K562 (cell line): Measurements from ENCODE around the gene PARS2. TPM values are rescaled to one million over a fixed set of nuclear protein-coding genes. Genes with fewer than 3 reads are reported as not detected.

Experiments used
- CXXC5 ChIP-seq: fragments of 250-450 bp; sonication (Bioruptor Pico); IDR thresholded peaks from 2 replicates; pipeline ENCODE4 v1.8.0; 2022; ENCODE audit warnings: inconsistent platforms, mild to moderate bottlenecking, moderate library complexity
- FUS ChIP-seq: fragments of 200-400 bp; formaldehyde crosslinking; optimal IDR thresholded peaks from 2 replicates; pipeline ENCODE3; 2017; ENCODE audit warnings: low read depth, low read length
- GABPA ChIP-seq: fragments of 200-800 bp; sonication (Bioruptor generic); conservative IDR thresholded peaks from 2 replicates; pipeline ENCODE4 v1.6.1; 2016; ENCODE audit warnings: low read depth, missing genetic modification characterization, missing compliant biosample characterization
- HIVEP1 ChIP-seq: fragments of 250-450 bp; sonication (Bioruptor Pico); IDR thresholded peaks from 2 replicates; pipeline ENCODE4 v1.4.0; 2020; ENCODE audit warnings: mild to moderate bottlenecking
- KAT7 ChIP-seq: sonication (generic); formaldehyde crosslinking; IDR thresholded peaks from 2 replicates; pipeline ENCODE4 v1.8.0; 2022; ENCODE audit warnings: missing genetic modification reagents, mild to moderate bottlenecking, borderline replicate concordance
- KDM2B ChIP-seq: fragments of 250-450 bp; sonication (Bioruptor Pico); IDR thresholded peaks from 2 replicates; pipeline ENCODE4 v1.8.0; 2021; ENCODE audit warnings: mild to moderate bottlenecking, moderate library complexity
- MBD1 ChIP-seq: fragments of 250-450 bp; sonication (Bioruptor Pico); IDR thresholded peaks from 2 replicates; pipeline ENCODE4 v1.8.0; 2022; ENCODE audit warnings: inconsistent platforms
- PHTF2 ChIP-seq: fragments of 250-450 bp; sonication (Bioruptor Pico); IDR thresholded peaks from 2 replicates; pipeline ENCODE4 v1.5.0; 2021; ENCODE audit warnings: mild to moderate bottlenecking
- RBM14 ChIP-seq: fragments of 200-400 bp; formaldehyde crosslinking; IDR thresholded peaks from 2 replicates; pipeline ENCODE4 v1.6.1; 2018; ENCODE audit warnings: low read depth, mild to moderate bottlenecking, low read length, moderate library complexity, borderline replicate concordance; ENCODE audit not compliant: insufficient read depth
- RBM25 ChIP-seq: fragments of 200-400 bp; formaldehyde crosslinking; IDR thresholded peaks from 2 replicates; pipeline ENCODE4 v1.6.1; 2018; ENCODE audit warnings: low read length, low read depth, moderate library complexity; ENCODE audit not compliant: severe bottlenecking
- RFX1 ChIP-seq: fragments of 450-650 bp; IDR thresholded peaks from 2 replicates; pipeline ENCODE4 v1.6.1; 2016; ENCODE audit warnings: mild to moderate bottlenecking, moderate library complexity
- RFX7 ChIP-seq: fragments of 250-450 bp; sonication (Bioruptor Pico); IDR thresholded peaks from 2 replicates; pipeline ENCODE4 v1.5.1; 2021; ENCODE audit warnings: mild to moderate bottlenecking
- ZNF3 ChIP-seq: fragments of 250-450 bp; sonication (Bioruptor Pico); IDR thresholded peaks from 2 replicates; pipeline ENCODE4 v1.5.0; 2021; ENCODE audit warnings: mild to moderate bottlenecking, moderate library complexity
- ZNF584 ChIP-seq: fragments of 200-800 bp; sonication (Bioruptor generic); IDR thresholded peaks from 2 replicates; pipeline ENCODE4 v1.6.1; 2016; ENCODE audit warnings: low read depth, mild to moderate bottlenecking, missing genetic modification characterization, missing compliant biosample characterization
- polyA plus RNA-seq, 8 experiments: library from polyadenylated mRNA; depleted of rRNA in 4 of 8; stranded (reverse) in 5 of 8; unstranded in 3 of 8; fragments of >200 nt; fragmentation: Nextera tagmentation in 2 of 8; fragmentation: Illumina TruSeq in 1 of 8; extraction: Ambion mirVana in 2 of 8; extraction: Trizol in 1 of 8; gene quantifications; 2 replicates each; pipeline versions ENCODE4 v1.2.1 to v1.2.3, GENCODE V29; 2011 to 2014; ENCODE audit warnings: inconsistent platforms in 1 of 8, missing spikeins in 1 of 8
- total RNA-seq, 7 experiments: library from RNA; depleted of rRNA in 6 of 7; stranded (reverse); fragments of >200 nt in 6 of 7; fragmentation: Illumina TruSeq in 2 of 7; extraction: Trizol in 2 of 7; gene quantifications; 2 replicates each; pipeline versions ENCODE4 v1.2.1 to v1.2.3, GENCODE V29; 2011 to 2021; ENCODE audit warnings: low replicate concordance in 1 of 7
- TF ChIP-seq, protein P1 (sequence below): sonication (generic); formaldehyde crosslinking; IDR thresholded peaks from 2 replicates; pipeline ENCODE4 v1.9.0; 2022; ENCODE audit warnings: mild to moderate bottlenecking, missing genetic modification reagents
- TF ChIP-seq, protein P2 (sequence below): fragments of 250-450 bp; sonication (Bioruptor Pico); IDR thresholded peaks from 2 replicates; pipeline ENCODE4 v1.4.0; 2020
- TF ChIP-seq, protein P3 (sequence below): fragments of 250-450 bp; sonication (Bioruptor Pico); IDR thresholded peaks from 2 replicates; pipeline ENCODE4 v1.8.0; 2022; ENCODE audit warnings: moderate library complexity, mild to moderate bottlenecking, inconsistent platforms

PARS2 gene
- total and polyA plus RNA-seq, 9 of the 15 experiments (the other 6 are each of a cell fraction or from before 2014, with no cell fraction given) = 6.3 to 12.4 (median 7.9) TPM

DNA sequence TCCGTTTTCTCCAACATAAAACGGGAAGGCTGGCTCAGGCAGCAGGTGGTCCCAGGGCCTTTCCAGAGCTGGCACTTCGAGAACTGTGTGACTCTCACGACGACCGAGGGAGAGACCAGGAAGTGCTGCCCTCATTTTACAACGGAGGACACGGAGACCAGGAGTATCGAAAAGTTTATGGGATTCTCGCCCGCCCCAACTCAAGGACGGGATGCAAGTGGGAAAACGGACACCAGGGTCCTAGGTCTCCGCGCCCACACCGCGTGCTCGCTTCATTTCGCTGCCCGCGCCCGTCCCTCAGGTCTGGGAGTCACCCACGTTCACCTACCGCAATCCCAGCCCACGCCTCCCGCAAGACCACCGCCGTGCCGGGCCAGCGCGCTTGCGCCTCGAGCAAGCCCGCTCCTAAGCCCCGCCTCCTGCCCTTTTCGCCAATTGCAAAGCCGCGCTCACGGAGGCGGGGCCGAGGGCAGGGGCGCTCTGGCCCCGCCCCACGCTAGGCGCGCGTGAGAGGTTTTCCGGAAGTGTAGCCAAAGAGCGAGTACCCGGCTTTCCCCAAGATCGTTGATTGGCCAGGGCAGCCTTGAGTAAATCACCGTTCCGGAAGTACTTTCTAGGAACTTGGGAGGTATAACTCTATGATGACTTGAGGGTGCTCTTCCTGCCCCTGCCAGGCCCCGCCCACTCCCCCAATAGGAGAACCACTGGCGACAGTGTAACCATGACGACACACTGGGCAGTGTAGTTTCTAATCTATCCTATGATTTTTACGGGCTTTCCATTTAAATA lies at the start of gene PARS2 (continued):
- no peak for TF ChIP-seq ZNF584
- TF ChIP-seq HIVEP1 = no peak
- TF ChIP-seq FUS = no peak
- TF ChIP-seq KAT7 = peak; percentile 66; the same call in 1 of the 2 replicates
- TF ChIP-seq, protein P1, sequence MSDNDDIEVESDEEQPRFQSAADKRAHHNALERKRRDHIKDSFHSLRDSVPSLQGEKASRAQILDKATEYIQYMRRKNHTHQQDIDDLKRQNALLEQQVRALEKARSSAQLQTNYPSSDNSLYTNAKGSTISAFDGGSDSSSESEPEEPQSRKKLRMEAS (CRISPR knock-in tag) = peak; percentile 88
- no peak for TF ChIP-seq RBM14
- TF ChIP-seq, protein P2, sequence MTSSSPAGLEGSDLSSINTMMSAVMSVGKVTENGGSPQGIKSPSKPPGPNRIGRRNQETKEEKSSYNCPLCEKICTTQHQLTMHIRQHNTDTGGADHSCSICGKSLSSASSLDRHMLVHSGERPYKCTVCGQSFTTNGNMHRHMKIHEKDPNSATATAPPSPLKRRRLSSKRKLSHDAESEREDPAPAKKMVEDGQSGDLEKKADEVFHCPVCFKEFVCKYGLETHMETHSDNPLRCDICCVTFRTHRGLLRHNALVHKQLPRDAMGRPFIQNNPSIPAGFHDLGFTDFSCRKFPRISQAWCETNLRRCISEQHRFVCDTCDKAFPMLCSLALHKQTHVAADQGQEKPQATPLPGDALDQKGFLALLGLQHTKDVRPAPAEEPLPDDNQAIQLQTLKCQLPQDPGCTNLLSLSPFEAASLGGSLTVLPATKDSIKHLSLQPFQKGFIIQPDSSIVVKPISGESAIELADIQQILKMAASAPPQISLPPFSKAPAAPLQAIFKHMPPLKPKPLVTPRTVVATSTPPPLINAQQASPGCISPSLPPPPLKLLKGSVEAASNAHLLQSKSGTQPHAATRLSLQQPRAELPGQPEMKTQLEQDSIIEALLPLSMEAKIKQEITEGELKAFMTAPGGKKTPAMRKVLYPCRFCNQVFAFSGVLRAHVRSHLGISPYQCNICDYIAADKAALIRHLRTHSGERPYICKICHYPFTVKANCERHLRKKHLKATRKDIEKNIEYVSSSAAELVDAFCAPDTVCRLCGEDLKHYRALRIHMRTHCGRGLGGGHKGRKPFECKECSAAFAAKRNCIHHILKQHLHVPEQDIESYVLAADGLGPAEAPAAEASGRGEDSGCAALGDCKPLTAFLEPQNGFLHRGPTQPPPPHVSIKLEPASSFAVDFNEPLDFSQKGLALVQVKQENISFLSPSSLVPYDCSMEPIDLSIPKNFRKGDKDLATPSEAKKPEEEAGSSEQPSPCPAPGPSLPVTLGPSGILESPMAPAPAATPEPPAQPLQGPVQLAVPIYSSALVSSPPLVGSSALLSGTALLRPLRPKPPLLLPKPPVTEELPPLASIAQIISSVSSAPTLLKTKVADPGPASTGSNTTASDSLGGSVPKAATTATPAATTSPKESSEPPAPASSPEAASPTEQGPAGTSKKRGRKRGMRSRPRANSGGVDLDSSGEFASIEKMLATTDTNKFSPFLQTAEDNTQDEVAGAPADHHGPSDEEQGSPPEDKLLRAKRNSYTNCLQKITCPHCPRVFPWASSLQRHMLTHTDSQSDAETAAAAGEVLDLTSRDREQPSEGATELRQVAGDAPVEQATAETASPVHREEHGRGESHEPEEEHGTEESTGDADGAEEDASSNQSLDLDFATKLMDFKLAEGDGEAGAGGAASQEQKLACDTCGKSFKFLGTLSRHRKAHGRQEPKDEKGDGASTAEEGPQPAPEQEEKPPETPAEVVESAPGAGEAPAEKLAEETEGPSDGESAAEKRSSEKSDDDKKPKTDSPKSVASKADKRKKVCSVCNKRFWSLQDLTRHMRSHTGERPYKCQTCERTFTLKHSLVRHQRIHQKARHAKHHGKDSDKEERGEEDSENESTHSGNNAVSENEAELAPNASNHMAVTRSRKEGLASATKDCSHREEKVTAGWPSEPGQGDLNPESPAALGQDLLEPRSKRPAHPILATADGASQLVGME (CRISPR knock-in tag) = 0 out of 2 replicates have a peak, but pooled peaks have one; percentile 54
- TF ChIP-seq ZNF3 (CRISPR knock-in tag) = no peak
- peak; percentile 98 for TF ChIP-seq GABPA (tag)
- TF ChIP-seq, protein P3, sequence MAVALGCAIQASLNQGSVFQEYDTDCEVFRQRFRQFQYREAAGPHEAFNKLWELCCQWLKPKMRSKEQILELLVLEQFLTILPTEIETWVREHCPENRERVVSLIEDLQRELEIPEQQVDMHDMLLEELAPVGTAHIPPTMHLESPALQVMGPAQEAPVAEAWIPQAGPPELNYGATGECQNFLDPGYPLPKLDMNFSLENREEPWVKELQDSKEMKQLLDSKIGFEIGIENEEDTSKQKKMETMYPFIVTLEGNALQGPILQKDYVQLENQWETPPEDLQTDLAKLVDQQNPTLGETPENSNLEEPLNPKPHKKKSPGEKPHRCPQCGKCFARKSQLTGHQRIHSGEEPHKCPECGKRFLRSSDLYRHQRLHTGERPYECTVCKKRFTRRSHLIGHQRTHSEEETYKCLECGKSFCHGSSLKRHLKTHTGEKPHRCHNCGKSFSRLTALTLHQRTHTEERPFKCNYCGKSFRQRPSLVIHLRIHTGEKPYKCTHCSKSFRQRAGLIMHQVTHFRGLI = no peak
- TF ChIP-seq KDM2B (CRISPR knock-in tag) = peak; percentile 82; the same call in 1 of the 2 replicates
- peak; percentile 96 for TF ChIP-seq CXXC5
- peak; percentile 100 for TF ChIP-seq RFX1
- peak; percentile 79 for TF ChIP-seq RBM25
- TF ChIP-seq RFX7 (CRISPR knock-in tag) = 0 out of 2 replicates have a peak, but pooled peaks have one; percentile 40
- no peak for TF ChIP-seq MBD1 (CRISPR knock-in tag)
- peak; percentile 68; the same call in 1 of the 2 replicates for TF ChIP-seq PHTF2 (CRISPR knock-in tag)
